HG03064 (cell line): ENCODE results near the gene CLDN7.

Experiments used
- ATAC-seq: cut with Tn5 transposase; IDR thresholded peaks from one replicate; pipeline ENCODE4 v1.9.1; 2021; ENCODE audit warnings: low read depth; ENCODE audit not compliant: unreplicated experiment

Gene CLDN7

DNA sequence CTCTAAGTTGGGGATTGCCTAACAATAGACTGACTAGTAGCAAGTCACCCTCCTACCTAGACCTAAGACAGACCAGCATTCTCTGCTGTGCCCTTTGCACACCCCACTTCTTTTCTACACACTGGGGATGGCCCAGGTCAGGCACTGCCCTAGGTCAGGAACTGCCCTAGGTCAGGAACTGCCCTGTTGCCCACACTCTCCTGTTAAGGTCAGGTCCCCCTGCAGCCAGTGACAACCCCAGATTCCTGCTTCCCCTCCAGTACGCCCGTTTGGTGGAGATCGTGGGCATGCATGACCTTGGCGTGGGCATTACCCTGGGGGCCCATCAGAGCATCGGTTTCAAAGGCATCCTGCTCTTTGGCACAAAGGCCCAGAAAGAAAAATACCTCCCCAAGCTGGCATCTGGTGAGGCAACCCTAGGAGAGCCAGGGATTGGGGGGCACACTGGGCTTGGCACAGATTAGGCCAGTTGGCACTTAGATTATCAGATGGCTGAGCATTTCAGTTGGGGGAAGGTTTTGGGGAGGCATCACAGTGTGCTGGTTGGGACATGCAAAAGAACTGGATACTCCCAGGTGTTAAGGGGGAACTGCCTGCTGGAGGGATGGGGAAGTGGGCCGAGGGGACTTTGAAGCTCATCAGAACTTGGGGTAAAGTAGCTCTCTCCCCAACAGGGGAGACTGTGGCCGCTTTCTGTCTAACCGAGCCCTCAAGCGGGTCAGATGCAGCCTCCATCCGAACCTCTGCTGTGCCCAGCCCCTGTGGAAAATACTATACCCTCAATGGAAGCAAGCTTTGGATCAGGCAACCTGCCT is 40.8 kb downstream of the CLDN7 start:
- no peak for ATAC-seq

DNA sequence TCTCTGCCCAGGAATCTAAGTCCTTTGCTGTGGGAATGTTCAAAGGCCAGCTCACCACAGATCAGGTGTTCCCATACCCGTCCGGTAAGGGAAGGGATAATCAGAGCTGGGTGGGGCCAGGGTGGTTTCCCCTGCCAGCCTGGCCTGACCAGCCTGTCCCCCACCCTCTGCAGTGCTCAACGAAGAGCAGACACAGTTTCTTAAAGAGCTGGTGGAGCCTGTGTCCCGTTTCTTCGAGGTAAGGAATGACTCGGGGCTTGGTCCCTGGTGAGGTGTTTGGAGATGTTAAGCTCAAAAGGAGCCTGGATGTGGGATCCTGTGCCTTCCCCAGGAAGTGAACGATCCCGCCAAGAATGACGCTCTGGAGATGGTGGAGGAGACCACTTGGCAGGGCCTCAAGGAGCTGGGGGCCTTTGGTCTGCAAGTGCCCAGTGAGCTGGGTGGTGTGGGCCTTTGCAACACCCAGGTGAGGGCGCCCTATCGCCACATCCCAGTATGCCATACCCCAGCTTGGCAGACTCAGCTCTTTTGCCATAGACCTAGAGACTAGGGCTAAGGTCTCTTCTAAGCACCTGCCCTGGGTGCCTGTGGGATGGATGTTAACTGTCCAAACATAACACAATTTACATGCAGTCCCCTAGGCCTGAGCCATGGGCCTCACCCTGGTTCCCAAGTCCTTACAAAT is 41.5 kb downstream of the CLDN7 start:
- no peak for ATAC-seq

DNA sequence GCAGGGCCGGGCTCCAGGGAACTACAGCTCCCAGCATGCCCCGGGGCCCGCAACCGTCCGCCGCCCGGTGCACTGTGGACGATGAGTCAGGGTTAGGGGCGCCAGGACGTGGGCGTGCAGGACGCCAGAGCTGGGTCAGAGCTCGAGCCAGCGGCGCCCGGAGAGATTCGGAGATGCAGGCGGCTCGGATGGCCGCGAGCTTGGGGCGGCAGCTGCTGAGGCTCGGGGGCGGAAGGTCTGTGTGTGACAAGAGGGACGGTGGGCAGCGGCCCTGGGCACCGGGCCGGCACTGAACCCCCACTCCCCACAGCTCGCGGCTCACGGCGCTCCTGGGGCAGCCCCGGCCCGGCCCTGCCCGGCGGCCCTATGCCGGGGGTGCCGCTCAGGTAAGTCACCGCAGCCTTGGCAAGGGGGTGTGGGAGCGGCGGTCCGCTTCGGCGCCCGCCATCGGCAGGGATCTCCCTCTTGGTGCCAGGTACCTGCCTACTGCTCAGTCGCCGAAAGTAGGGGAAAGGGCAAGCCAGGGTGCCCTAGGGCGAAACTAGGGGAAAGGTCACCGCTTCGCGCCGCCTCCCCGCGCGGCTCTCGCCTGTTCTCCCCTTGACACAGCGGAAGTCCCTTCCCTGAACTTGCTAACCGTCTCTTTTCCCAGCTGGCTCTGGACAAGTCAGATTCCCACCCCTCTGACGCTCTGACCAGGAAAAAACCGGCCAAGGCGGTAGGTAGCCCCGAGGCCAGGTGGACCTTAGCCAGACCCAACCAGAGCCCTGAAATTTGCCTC is 42.3 kb downstream of the CLDN7 start, which contains the start of the genes ACADVL and DLG4:
Gene ACADVL, plus strand, starts transcription at position 127 of the 781 bp plus-strand sequence. Its CDS starts 47 bp downstream, at position 174.
Gene DLG4, minus strand, starts transcription at position 25 of the 781 bp plus-strand sequence.
- no peak for ATAC-seq

DNA sequence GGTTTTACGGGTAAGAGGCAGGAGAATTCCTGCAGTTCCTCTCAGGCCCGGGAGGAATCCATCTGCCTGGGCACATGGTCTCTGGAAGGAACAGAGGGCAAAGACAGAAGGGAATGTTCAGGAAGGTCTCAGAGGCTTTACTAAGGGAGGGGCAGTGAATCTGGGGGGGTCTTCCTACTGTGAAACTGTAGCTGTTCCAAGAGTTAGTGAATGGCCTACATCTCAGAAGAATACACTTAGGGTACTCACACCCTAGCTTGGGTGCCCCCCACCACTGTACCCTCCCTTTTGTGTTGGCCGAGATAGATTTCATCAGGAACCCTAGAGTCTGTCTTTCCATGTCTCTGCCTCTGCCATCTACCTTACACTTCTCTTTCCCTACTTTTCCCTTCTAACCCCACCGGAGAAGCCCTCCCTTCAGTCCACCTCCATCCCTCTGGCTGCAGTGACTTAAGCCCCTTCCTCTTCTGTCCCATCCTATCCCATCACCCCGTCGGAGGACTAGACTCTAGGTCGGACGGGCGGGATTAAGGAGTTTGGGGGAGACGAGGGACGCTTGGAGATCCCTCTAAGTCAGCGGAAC is 43.0 kb downstream of the CLDN7 start:
- ATAC-seq = no peak

DNA sequence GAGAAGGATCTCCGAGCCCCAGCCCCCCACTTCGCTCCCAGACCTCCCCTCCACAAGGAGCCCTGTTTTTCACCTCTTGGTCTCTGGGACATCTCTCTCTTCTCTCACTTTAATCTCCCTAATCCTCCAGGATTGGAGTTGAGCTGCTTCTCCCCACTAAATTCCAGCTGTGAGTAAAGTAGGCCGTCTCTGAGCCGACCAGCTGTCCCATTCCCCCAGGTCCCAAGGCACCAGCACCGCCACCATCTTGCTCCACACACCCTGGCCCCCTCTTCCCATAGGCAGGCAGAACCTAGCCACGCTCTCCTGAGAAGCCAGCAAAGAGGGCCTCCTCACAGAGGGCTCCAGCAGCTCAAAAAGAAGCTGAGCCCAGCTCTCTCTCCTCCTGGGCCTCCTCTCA is 43.5 kb downstream of the CLDN7 start:
- no peak for ATAC-seq

DNA sequence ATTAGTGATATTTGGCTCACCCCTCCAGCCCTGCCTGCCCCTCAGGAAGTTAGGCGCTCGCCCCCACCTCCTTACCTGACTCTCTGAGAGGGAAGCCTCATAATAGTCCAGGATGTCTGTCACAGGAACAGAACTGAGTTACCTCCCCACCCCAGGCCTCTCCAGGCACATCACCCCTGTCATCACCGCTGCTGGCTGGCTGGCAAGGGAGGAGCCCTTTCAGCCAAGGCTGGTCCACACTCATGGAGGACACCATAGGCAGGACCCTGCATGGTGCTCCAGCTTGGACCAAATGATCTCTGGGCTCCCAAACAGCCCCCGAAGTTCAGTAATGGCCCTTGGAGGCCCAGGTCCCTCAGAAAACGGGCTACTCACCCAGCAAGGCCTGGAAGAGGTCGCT is 44.1 kb downstream of the CLDN7 start:
- no peak for ATAC-seq

DNA sequence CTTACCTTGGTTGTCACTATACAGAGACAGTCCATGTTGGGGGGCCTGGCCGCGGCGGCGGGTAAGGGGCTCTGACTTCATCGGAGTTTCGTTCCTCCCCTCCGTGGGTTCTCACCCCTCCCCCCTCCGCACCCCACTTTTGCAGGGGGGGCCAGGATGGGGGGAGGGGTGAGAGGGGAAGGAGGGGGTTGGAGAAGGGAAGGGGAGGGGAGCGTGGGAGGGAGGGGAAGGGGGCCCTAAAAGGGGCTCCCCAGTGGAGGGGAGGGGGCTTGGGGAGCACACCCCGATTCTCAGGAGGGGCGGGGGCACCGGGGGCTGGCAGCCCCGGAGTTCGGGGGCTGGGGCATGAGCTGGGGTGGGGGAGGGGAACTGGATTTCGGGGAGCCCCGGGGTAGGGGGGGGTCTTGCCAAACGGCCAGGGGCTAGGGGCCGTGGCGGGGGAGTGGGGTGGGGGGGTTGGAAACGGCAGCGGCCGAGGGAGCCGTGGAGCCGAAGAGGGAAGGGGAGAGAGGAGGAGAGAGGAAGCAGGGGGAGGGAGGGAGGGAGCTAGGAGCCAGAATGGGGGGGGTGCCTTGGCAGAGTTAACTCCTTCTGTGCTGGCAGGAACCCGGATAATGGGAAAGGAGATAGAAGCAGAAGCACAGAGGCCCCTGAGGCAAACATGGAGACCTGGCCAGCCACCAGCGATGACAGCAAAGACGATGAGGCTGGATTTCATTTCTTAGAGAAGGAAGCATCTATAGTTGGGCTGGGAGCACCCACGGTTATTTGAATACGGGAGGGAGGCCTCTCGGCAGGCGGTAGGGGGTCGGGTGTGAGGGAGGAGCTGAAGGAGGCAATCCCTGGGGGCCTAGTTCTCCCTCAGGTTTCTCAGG is 44.9 kb downstream of the CLDN7 start:
- ATAC-seq = no peak

DNA sequence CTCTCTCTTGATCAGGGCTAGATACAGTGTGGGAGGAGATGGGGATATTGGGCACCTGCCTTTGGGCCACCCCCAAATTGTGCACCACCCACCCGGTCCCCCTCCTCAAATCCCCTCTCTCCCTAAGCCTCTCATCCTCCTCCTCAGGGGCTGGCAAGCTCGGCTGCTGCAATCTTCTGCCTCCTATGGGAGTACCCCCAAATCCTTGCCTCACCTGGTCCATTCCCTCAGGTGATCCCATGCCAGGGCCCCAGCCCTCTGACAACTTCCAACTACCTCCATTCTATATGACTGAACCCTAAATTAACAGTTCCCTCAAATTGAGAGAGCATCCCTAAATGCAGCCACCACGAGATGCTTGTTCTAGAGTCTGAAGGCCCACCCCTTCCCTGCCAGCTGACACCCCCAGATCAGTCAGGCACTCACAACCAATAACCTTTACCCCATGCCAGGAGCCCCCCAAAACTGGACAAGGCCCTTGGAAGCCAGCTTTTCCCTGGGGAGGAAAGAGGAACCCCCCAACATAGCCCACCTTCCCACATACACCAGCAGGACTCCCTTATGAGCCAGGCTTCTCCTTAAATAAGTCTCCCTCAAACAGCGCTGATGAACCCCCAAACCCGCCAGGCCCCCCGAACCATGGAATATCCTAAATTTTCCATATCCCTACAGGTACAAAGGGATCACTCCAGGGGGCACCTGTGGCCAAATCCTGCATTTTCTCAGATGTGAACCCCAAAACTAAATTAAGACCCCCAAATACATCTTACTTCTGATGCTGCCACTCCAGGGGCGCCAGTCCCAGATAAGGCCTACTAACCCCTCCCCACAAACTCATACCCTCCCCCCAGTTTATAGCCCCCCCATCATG is 45.8 kb downstream of the CLDN7 start:
- ATAC-seq = no peak

DNA sequence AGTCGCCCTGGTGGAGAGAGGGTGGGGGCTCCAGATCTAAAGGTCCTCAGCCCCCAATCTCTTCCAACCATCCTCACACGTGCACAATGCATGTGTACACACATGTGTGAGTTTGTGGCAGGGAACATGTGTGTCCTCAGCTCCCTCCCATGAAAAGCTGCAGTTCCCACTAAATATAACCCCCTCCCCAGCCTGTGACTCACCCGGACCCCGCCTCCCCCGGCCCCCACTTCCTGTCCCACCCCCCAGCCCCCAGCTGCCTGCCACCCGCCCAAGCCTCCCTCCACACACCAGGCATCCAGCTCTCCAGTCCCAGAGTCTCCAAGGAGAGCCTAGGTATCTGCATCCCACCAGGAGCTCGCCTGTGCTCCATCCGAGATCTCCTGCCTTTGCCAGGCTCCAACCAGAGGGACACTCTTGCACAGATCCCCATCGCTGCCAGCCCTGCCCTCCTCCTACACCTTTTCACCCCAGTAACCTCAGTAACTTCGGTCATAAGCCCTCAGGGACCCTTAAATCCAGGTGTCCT is 46.6 kb downstream of the CLDN7 start:
- ATAC-seq = no peak

DNA sequence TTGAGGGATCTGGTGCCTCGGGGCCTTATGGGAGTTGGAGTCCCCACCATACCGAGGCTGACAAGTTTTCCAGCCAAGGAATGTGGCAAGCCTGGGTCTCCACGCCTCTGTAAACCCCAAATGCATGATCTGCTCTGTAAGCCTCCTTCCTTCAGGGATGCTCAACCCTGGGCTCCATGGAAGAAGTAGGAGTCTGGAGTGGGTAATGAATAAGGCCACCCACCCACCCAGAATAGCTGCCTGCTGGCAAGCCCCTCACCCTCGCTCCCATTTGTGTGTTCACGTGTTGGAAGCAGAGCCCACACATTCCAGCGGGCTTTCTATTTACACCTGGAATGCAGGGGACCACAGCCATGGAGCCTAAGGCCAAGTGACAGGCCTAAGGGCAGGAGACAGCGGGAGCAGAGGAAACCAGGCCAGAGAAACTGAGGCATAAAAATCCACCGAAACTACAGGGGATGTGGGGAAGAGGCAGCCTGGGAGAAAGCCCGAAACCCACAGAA is 47.1 kb downstream of the CLDN7 start:
- no peak for ATAC-seq

DNA sequence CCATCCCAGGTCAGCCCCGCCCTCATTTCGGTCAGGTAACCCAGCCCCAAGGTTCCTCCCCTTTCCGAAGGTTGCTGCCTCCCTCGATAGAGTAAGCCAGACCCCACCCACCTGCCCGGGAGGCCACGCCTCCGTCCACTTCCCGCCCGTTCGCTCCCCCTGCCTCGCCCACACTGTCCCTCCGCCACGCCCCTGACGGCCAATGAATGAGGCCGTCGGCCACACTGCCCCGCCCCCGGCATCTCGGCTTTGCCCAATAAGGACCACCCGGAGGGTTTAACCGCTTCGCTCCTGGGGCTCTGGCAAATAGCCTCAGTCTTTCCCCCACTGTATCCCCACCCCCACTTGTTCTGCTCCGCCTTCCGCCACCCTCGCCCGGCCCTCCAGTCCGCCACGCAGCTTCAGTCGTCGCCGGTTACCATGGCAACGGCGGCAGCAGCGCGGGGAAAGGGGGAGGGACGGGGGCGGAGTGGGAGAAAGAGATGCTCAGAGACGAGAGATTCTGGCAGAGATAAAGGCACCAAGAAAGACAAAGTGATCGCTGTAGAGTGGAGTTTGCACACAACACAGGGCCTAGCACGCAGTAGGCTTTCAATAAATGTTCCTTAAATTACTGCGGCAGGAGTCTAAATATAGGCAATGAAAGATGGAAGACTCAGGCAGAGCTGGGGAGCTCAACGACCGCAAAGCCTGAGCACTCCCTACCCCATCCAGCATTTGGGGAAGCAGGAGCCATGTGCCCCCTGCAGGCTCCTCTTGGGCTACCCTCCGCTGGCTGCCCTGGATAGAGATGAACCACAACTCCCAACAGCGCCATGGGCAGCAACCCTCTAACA is 47.8 kb downstream of the CLDN7 start:
- ATAC-seq = peak; percentile 56

DNA sequence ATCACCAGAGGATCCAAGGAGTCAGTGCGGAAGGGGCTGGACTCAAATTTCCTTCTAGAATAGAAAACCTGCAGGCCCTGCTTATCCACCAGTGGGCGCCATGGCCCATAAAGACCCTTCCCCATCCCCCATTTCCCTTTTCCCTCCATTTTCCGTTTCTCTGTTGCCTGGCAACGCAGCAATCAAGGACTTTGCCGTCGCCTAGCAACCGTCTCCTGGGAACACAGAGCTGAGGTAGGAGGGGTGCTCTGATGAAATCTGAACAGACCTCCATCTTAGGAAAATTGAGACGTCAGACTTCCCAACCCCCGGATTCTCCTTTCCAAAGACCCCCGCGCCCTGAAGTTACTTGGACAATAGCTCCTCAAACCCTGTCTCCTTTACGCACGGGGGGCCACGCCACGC is 48.4 kb downstream of the CLDN7 start:
- ATAC-seq = no peak

DNA sequence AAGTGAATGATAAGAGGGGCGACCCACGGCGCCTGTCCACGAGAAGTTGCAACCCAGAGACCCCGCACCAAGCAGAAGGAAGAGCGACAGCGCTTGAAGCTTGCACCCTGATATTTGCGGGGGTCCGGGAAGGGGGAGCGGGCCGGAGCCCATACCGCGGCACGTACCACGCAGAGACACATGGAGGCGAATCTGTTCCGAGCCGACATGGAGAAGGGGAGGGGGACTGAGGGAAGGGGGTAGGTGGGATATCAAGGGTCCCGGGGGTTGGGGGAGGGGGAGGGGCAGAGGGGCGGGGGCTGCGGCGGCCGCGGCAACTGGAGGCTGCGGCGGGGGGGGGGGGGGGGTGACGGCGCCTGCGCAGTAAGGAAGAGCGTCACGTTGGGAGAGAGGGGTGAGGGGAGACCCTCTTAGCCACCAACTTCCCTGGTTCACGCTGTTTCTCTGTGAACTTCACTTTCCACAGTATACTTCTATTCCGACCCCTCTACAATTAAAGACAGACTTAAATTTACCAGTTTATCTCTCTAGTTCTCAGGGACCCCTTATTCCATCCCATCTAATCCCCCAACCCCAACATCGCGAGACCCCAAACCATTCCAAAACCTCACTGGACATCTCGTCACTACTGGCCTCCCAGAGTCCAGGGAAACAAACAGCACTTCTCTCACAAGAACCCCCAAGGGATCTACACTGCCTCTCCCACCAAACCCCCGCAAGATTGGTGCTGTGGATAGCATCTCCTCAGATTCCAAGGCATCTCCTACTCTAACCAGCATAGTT is 50.6 kb downstream of the CLDN7 start:
- ATAC-seq = no peak
